Measurements from ENCODE around the gene MTAP.

DNA sequence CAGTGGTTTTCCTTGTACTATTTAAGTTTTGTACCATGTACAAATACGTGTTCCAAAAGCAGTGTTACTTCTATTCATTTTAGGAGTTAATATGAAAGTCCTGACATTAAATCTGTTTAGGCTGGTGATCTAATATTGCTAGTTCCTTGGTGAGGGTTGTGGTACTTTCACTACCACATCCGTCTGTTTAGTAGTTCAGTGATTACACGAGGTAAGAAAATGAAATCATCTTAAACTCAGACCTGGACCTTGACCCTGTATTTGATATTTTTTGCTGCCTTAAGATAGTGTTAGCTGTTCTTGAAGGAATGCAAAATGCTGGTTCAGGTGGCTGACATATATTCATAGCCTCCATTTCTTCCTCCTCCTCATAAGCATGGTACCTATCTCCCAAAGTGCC lies 50.3 kb downstream of the MTAP start:
- TF ChIP-seq CTCF (IDR thresholded peaks at IDR 0.05; ENCODE audit: insufficient read depth, low read length) = no peak
- TF ChIP-seq, protein P1, sequence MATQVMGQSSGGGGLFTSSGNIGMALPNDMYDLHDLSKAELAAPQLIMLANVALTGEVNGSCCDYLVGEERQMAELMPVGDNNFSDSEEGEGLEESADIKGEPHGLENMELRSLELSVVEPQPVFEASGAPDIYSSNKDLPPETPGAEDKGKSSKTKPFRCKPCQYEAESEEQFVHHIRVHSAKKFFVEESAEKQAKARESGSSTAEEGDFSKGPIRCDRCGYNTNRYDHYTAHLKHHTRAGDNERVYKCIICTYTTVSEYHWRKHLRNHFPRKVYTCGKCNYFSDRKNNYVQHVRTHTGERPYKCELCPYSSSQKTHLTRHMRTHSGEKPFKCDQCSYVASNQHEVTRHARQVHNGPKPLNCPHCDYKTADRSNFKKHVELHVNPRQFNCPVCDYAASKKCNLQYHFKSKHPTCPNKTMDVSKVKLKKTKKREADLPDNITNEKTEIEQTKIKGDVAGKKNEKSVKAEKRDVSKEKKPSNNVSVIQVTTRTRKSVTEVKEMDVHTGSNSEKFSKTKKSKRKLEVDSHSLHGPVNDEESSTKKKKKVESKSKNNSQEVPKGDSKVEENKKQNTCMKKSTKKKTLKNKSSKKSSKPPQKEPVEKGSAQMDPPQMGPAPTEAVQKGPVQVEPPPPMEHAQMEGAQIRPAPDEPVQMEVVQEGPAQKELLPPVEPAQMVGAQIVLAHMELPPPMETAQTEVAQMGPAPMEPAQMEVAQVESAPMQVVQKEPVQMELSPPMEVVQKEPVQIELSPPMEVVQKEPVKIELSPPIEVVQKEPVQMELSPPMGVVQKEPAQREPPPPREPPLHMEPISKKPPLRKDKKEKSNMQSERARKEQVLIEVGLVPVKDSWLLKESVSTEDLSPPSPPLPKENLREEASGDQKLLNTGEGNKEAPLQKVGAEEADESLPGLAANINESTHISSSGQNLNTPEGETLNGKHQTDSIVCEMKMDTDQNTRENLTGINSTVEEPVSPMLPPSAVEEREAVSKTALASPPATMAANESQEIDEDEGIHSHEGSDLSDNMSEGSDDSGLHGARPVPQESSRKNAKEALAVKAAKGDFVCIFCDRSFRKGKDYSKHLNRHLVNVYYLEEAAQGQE (IDR thresholded peaks at IDR 0.05; ENCODE audit: insufficient replicate concordance, low read depth) = no peak
- TF ChIP-seq SPI1 (IDR thresholded peaks at IDR 0.05; ENCODE audit: borderline replicate concordance, low read depth) = no peak
- TF ChIP-seq GABPA (IDR thresholded peaks at IDR 0.05; ENCODE audit: low read depth) = no peak
- TF ChIP-seq POLR2AphosphoS5 (IDR thresholded peaks at IDR 0.05; ENCODE audit: low read depth) = no peak

Measured in HL-60 (cell line).